ENCODE results near the gene NUDCD3. TPM values are rescaled to one million over a fixed set of nuclear protein-coding genes. Genes with fewer than 3 reads are reported as not detected.
A peak's percentile ranks its signal among the peaks of the same experiment; 100 is the strongest.

The NUDCD3 gene
- total RNA-seq, 1 experiment from 2014 or later = 71.9 TPM

DNA sequence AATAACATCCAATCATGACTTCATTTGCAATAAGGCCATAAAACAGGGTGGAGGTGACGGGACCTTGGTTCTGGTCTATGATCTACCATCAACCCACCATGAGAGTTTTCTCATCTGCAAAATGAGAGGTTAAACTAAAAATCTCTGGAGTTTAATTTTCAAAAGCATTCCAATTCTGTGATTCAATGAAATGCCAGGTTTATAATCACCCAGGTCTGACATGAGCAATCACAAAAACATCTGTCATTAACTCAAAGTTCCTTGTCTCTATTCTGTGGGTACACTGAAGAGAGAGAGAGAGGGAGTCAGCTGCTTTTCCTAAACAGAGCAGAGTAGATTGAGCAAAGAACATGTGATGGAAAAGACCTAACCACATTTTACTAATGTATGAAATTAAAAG, 75.4 kb downstream of the NUDCD3 start:
- Histone ChIP-seq H3K23ac (ENCODE audit: insufficient read length, low read depth, low read length) (no peak overlapping the region), H3K27me3 (ENCODE audit: insufficient read depth, low read length) (no peaks in the 10 kb centered on the region), H3K79me2 (ENCODE audit: insufficient read depth, low read length) (no peaks in the 10 kb centered on the region), H2BK20ac (ENCODE audit: low read depth, low read length, poor library complexity, severe bottlenecking) (no peak overlapping the region), H3K23me2 (ENCODE audit: insufficient read length, low read depth, low read length, poor library complexity, severe bottlenecking) (no peaks in the 10 kb centered on the region), H3K9me3 (ENCODE audit: control insufficient read depth, low read depth, low read length) (peaks cover 5% of the 10 kb centered on the region), H3K27ac (ENCODE audit: insufficient read length, low read depth, low read length) (no peak overlapping the region), H4K91ac (ENCODE audit: insufficient read length, low read depth, low read length) (no peak overlapping the region), H3K4me1 (ENCODE audit: insufficient read depth, low read length) (no peaks in the 10 kb centered on the region), H4K20me1 (ENCODE audit: control insufficient read depth, insufficient read depth, insufficient read length) (no peaks in the 10 kb centered on the region), H2AFZ (ENCODE audit: low read length) (no peak overlapping the region), H3K79me1 (ENCODE audit: insufficient read depth, low read depth, low read length, poor library complexity, severe bottlenecking) (peaks cover 3% of the 10 kb centered on the region), H4K8ac (replicated peaks; ENCODE audit: insufficient read length, low read depth, low read length) (no peak overlapping the region), H3K4ac (ENCODE audit: low read depth, low read length) (no peak overlapping the region), H3K18ac (ENCODE audit: insufficient read length, low read depth, low read length) (no peak overlapping the region), H3K56ac (ENCODE audit: insufficient read length, low read depth, low read length) (no peak overlapping the region), H2BK120ac (ENCODE audit: low read depth, low read length, poor library complexity, severe bottlenecking) (no peak overlapping the region), H4K5ac (ENCODE audit: insufficient read length, low read depth, low read length) (no peak overlapping the region), H3K9ac (ENCODE audit: extremely low read depth, insufficient read length, low read length) (no peak overlapping the region), H3K4me2 (ENCODE audit: insufficient read depth, insufficient read length, low read length) (no peak overlapping the region), H3K14ac (ENCODE audit: insufficient read depth, low read length) (no peak overlapping the region), H2BK12ac (ENCODE audit: insufficient read length, low read depth, low read length) (no peak overlapping the region), H2BK15ac (ENCODE audit: low read depth, low read length) (no peak overlapping the region), H2AK5ac (ENCODE audit: insufficient read length, low read length) (no peak overlapping the region), H2BK5ac (ENCODE audit: insufficient read length, low read length) (no peak overlapping the region), H3T11ph (ENCODE audit: low read length) (no peak overlapping the region)
- H3K4me1 Mint-ChIP-seq = peaks cover 11% of the 10 kb centered on the region in 2 experiments
- no peak overlapping the region for H3K4me3 Mint-ChIP-seq
- DNase-seq = no peak
- TF ChIP-seq, protein P1, sequence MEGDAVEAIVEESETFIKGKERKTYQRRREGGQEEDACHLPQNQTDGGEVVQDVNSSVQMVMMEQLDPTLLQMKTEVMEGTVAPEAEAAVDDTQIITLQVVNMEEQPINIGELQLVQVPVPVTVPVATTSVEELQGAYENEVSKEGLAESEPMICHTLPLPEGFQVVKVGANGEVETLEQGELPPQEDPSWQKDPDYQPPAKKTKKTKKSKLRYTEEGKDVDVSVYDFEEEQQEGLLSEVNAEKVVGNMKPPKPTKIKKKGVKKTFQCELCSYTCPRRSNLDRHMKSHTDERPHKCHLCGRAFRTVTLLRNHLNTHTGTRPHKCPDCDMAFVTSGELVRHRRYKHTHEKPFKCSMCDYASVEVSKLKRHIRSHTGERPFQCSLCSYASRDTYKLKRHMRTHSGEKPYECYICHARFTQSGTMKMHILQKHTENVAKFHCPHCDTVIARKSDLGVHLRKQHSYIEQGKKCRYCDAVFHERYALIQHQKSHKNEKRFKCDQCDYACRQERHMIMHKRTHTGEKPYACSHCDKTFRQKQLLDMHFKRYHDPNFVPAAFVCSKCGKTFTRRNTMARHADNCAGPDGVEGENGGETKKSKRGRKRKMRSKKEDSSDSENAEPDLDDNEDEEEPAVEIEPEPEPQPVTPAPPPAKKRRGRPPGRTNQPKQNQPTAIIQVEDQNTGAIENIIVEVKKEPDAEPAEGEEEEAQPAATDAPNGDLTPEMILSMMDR (conservative IDR thresholded peaks at IDR 0.05) = no peak
- peaks cover 17 to 27% (median 24%) of the 10 kb centered on the region in 3 experiments for H3K36me3 Mint-ChIP-seq (ENCODE audit: insufficient read depth in 1 of 3, low read depth in 3 of 3)
- no peaks in the 10 kb centered on the region for H3K27me3 Mint-ChIP-seq (ENCODE audit: low read depth)
- peaks cover 4 to 9% of the 10 kb centered on the region in 2 experiments for H3K9me3 Mint-ChIP-seq
- H3K27ac Mint-ChIP-seq = peak overlapping the region in 1 of 3 experiments; percentile 34; a peak in 1 of 7 replicates
- no CpG with 5 or more reads among the region's 1 CpG for WGBS (ENCODE audit: extremely low coverage, insufficient read length, low lambda C conversion rate)

Data from H9 (cell line).